ENCODE data around the gene PAX9. TPM values are rescaled to one million over a fixed set of nuclear protein-coding genes. Genes with fewer than 3 reads are reported as not detected.

The PAX9 gene
- total and polyA plus RNA-seq, 7 donors = 0.13 to 1.4 (median 0.47) TPM

DNA sequence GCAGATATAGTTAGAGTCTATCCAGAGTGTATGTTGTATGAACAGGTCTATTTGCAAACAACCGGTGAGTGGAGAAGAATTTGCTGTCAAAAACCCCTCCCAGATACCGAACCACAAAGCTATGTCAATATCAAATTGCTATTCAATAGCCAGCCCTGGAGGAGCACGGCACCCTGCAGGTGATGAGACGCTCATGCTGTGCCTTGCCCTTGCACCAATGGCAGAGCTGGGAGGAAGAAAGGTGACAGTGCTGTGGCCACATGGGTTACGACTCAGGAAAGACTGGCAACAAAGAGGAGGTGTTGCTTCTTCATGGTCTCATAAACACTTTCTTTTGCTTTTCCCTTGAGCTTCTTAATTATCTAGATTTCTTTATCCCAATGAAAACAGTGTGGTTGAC is 55.7 kb downstream of the PAX9 start:
- ATAC-seq = no peak
- H3K4me3 ChIP-seq = no peak overlapping the region
- 38 to 43% (median 39%) methylated on average over 5 of the region's 5 CpGs for WGBS, 3 donors

DNA sequence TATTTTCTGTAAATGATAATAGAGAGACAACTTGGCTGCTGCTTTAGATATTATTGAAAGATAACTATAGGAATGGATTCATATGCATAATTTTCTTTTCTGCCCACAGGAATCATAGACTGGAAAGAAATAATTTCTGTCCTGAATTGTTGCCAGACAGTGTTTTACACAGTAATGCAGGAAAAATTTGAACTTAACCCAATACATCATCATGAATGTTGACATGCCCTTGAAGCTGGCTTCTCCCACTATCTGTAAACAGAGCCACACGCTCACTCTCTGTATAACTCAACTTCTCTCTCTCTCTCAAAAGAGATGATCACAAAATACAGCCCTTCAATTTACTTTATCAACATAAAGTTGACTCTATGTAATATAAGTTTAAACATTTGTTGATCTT is 56.6 kb downstream of the PAX9 start:
- H3K4me1 ChIP-seq = no peaks in the 10 kb centered on the region
- ATAC-seq (no peak), DNase-seq (no peak)
- 68 to 80% (median 71%) methylated on average over 1 of the region's 1 CpG for WGBS, 3 donors
- TF ChIP-seq, protein P1, sequence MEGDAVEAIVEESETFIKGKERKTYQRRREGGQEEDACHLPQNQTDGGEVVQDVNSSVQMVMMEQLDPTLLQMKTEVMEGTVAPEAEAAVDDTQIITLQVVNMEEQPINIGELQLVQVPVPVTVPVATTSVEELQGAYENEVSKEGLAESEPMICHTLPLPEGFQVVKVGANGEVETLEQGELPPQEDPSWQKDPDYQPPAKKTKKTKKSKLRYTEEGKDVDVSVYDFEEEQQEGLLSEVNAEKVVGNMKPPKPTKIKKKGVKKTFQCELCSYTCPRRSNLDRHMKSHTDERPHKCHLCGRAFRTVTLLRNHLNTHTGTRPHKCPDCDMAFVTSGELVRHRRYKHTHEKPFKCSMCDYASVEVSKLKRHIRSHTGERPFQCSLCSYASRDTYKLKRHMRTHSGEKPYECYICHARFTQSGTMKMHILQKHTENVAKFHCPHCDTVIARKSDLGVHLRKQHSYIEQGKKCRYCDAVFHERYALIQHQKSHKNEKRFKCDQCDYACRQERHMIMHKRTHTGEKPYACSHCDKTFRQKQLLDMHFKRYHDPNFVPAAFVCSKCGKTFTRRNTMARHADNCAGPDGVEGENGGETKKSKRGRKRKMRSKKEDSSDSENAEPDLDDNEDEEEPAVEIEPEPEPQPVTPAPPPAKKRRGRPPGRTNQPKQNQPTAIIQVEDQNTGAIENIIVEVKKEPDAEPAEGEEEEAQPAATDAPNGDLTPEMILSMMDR (IDR thresholded peaks at IDR 0.05) = no peak
- intact Hi-C loops (cut with DNase I) = no loop called here
- H3K27me3 ChIP-seq (ENCODE audit: insufficient read depth in 3 of 3, low read length in 2 of 3) = no peaks in the 10 kb centered on the region
- H3K4me3 ChIP-seq = no peak overlapping the region
- H3K9me3 ChIP-seq = no peaks in the 10 kb centered on the region
- no peak overlapping the region for H3K27ac ChIP-seq
- no peaks in the 10 kb centered on the region for H3K36me3 ChIP-seq (ENCODE audit: insufficient read depth in 1 of 2, low read depth in 1 of 2)

More for the DNA sequence above, 55.7 kb downstream of the PAX9 start:
- Histone ChIP-seq H3K27me3 (ENCODE audit: insufficient read depth in 3 of 3, low read length in 2 of 3) (no peaks in the 10 kb centered on the region), H3K36me3 (ENCODE audit: insufficient read depth in 1 of 2, low read depth in 1 of 2) (no peaks in the 10 kb centered on the region), H3K27ac (no peak overlapping the region), H3K4me1 (no peaks in the 10 kb centered on the region), H3K9me3 (no peaks in the 10 kb centered on the region)
- no peak for DNase-seq
- intact Hi-C loops (cut with DNase I) = no loop called here
- TF ChIP-seq, protein P1 (IDR thresholded peaks at IDR 0.05) = no peak

DNA sequence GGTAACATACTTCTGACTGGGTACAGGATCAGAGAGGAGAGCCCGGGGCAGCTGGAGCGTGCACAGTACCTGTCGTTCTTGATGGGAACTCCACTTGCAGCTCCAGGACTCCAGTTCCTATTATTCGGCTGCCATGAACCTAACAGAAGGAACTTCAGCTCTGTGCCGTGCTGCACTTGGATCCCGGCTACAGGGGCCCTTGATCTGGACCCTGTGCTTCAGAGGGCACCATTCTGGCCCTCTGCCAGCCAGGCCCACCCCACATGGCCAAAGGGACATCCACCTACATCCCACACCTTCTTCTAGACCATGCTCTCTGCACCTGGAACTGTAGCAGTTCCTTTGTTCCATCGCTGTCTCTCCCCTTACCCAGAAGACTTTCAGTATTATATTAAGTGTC is 58.2 kb downstream of the PAX9 start:
- TF ChIP-seq, protein P1 (IDR thresholded peaks at IDR 0.05) = no peak
- H3K4me3 ChIP-seq = no peak overlapping the region
- intact Hi-C loops (cut with DNase I) = no loop called here
- H3K36me3 ChIP-seq (ENCODE audit: insufficient read depth in 1 of 2, low read depth in 1 of 2) = no peaks in the 10 kb centered on the region
- H3K27me3 ChIP-seq (ENCODE audit: insufficient read depth in 3 of 3, low read length in 2 of 3) = no peaks in the 10 kb centered on the region
- H3K4me1 ChIP-seq = no peaks in the 10 kb centered on the region
- no peaks in the 10 kb centered on the region for H3K9me3 ChIP-seq
- H3K27ac ChIP-seq = no peak overlapping the region
- no peak for ATAC-seq
- no peak for DNase-seq
- 85 to 92% (median 86%) methylated on average over 7 of the region's 7 CpGs for WGBS, 3 donors

DNA sequence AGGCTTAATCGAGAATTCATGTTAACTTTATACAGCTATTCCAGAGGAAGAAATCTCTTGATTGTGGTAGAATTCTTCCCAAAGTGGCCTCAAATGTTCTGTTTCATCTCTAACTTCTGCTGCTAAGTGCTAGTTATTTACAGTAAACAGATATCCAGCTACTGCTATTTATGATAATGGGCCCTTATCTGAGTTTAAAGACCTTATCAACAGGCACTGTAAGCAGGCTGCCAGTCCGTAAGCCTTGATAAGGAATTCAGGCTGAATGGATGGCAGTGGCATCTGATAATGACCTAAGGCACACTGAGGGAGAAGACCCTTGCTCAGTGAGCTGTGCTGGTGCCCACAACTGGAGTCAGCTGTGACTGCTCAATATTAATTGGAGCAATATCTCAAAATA is 59.0 kb downstream of the PAX9 start:
- no peak for DNase-seq
- Histone ChIP-seq H3K36me3 (ENCODE audit: insufficient read depth in 1 of 2, low read depth in 1 of 2) (no peaks in the 10 kb centered on the region), H3K4me1 (no peaks in the 10 kb centered on the region), H3K27ac (no peak overlapping the region), H3K4me3 (no peak overlapping the region), H3K27me3 (ENCODE audit: insufficient read depth in 3 of 3, low read length in 2 of 3) (no peaks in the 10 kb centered on the region), H3K9me3 (no peaks in the 10 kb centered on the region)
- TF ChIP-seq, protein P1 (IDR thresholded peaks at IDR 0.05) = no peak
- intact Hi-C loops (cut with DNase I) = no loop called here
- ATAC-seq = no peak
- 87 to 93% (median 89%) methylated on average over 2 of the region's 2 CpGs for WGBS, 3 donors

DNA sequence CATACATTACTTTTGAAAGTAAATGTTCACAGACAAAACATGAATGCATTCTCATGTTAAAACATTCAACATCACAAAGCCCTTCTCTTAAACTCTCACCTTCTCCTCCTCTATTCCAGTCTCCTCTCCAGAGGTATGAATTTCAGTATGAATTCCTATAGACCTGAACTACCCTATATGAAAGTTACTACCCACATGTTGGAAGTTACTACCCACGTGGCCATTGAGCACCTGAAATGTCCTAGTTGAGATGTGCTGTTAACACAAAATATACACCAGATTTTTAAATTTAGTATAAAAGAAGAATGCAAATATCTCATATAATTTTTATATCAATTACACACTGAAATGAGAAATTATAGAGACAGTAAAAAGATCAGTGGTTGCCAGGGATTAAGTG is 60.2 kb downstream of the PAX9 start:
- Histone ChIP-seq H3K4me1 (no peaks in the 10 kb centered on the region), H3K27ac (no peak overlapping the region), H3K27me3 (ENCODE audit: insufficient read depth in 3 of 3, low read length in 2 of 3) (no peaks in the 10 kb centered on the region), H3K36me3 (ENCODE audit: insufficient read depth in 1 of 2, low read depth in 1 of 2) (no peaks in the 10 kb centered on the region), H3K4me3 (no peak overlapping the region), H3K9me3 (no peaks in the 10 kb centered on the region)
- ATAC-seq = no peak
- WGBS, 3 donors = 60 to 69% (median 66%) methylated on average over 1 of the region's 1 CpG
- no peak for DNase-seq
- intact Hi-C loops (cut with DNase I) = no loop called here
- TF ChIP-seq, protein P1 (IDR thresholded peaks at IDR 0.05) = no peak
